HG03045 (cell line): ENCODE results near the gene TBX10.
A peak's percentile ranks its signal among the peaks of the same experiment; 100 is the strongest.
"Not testable (repeated sequence)": the region's sequence is repeated elsewhere in the genome, so short reads cannot be mapped to it uniquely, and the experiment has no call there.

Experiments
- ATAC-seq: cut with Tn5 transposase; IDR thresholded peaks from one replicate; pipeline ENCODE4 v1.9.1; 2021; ENCODE audit warnings: mild to moderate bottlenecking, moderate library complexity; ENCODE audit not compliant: unreplicated experiment

Gene TBX10

GRCh38 chr11:67604815-67605214, 34.7 kb downstream of the TBX10 start:
- no peak for ATAC-seq

- not testable (repeated sequence) for ATAC-seq
Measured at GRCh38 chr11:67604119-67604518, 35.4 kb downstream of the TBX10 start.

GRCh38 chr11:67601098-67601497, 38.5 kb downstream of the TBX10 start:
- ATAC-seq: no peak

- ATAC-seq: no peak
Measured at GRCh38 chr11:67600324-67601029, 39.1 kb downstream of the TBX10 start.

GRCh38 chr11:67599149-67599548, 40.4 kb downstream of the TBX10 start:
- ATAC-seq: no peak

- ATAC-seq: not testable (repeated sequence)
Measured at GRCh38 chr11:67597963-67598362, 41.6 kb downstream of the TBX10 start.

GRCh38 chr11:67597458-67597857, 42.1 kb downstream of the TBX10 start:
- not testable (repeated sequence) for ATAC-seq

GRCh38 chr11:67596753-67597300, 42.7 kb downstream of the TBX10 start:
- no peak for ATAC-seq

- ATAC-seq: no peak
Measured at GRCh38 chr11:67594480-67594879, 45.1 kb downstream of the TBX10 start.

GRCh38 chr11:67593565-67593905, 46.0 kb downstream of the TBX10 start:
- no peak for ATAC-seq

- no peak for ATAC-seq
Measured at GRCh38 chr11:67592880-67593564, 46.5 kb downstream of the TBX10 start.

GRCh38 chr11:67588899-67589415, 50.6 kb downstream of the TBX10 start:
- not testable (repeated sequence) for ATAC-seq

- no peak for ATAC-seq
Measured at GRCh38 chr11:67588136-67588503, 51.4 kb downstream of the TBX10 start.

GRCh38 chr11:67586568-67587250, 52.9 kb downstream of the TBX10 start:
- ATAC-seq: no peak

GRCh38 chr11:67585911-67586310, 53.7 kb downstream of the TBX10 start:
- ATAC-seq: no peak

- ATAC-seq: no peak
Measured at GRCh38 chr11:67584881-67585873, 54.4 kb downstream of the TBX10 start.

GRCh38 chr11:67584205-67584880, 55.2 kb downstream of the TBX10 start:
- ATAC-seq: no peak

- peak; percentile 61 for ATAC-seq
Measured at GRCh38 chr11:67583247-67584204, 56.0 kb downstream of the TBX10 start, which contains the start of gene GSTP1. GSTP1 (plus strand) TSS chr11:67583812; CDS start chr11:67583844, 32 bp downstream.
